Naive thymus-derived CD8-positive, alpha-beta T cell (primary cell): ENCODE measurements around the gene PTCD2. TPM values are rescaled to one million over a fixed set of nuclear protein-coding genes. Genes with fewer than 3 reads are reported as not detected.
"Not testable (repeated sequence)": the region's sequence is repeated elsewhere in the genome, so short reads cannot be mapped to it uniquely, and the experiment has no call there.

Experiments
- ATAC-seq, 2 donors: fragments of 150-1000 bp; cut with Tn5 transposase in 1 of 2; sonication (Bioruptor Pico), chemical (Tn5 transposase) in 1 of 2; 1 replicate in 1 of 2; 2 replicates in 1 of 2; pipeline ENCODE4 v1.10.0; 2021; ENCODE audit warnings: mild to moderate bottlenecking in 2 of 2, moderate library complexity in 2 of 2
- POLR2A ChIA-PET: fragments of 350-600 bp; sonication (Branson Sonifier 250); formaldehyde crosslinking; loops from one replicate; lab custom pipeline; 2021; ENCODE audit warnings: antibody characterized with exemption; lab: Charles Lee
- DNase-seq, 10 donors: peaks; one replicate each; pipeline versions ENCODE4 v3.0.0 to v3.0.0-alpha.2; 2020 to 2022
- H3K27ac Mint-ChIP-seq, 10 donors: one replicate each; pipeline ENCODE4 v1.8.0; 2020 to 2022; ENCODE audit warnings: mild to moderate bottlenecking in 10 of 10, mixed read lengths in 10 of 10, moderate library complexity in 4 of 10, inconsistent platforms in 1 of 10
- H3K27me3 Mint-ChIP-seq, 5 donors: one replicate each; pipeline ENCODE4 v1.8.0; 2021 to 2022; ENCODE audit warnings: mixed read lengths in 5 of 5
- H3K36me3 Mint-ChIP-seq, 3 donors: one replicate each; pipeline ENCODE4 v1.8.0; 2020 to 2022; ENCODE audit warnings: mixed read lengths in 3 of 3, mild to moderate bottlenecking in 2 of 3, inconsistent platforms in 1 of 3
- H3K4me1 Mint-ChIP-seq, 4 donors: one replicate each; pipeline ENCODE4 v1.8.0; 2021 to 2022; ENCODE audit warnings: mixed read lengths in 4 of 4
- H3K4me3 Mint-ChIP-seq, 10 donors: one replicate each; pipeline ENCODE4 v1.8.0; 2020 to 2022; ENCODE audit warnings: mild to moderate bottlenecking in 10 of 10, mixed read lengths in 10 of 10, moderate library complexity in 6 of 10, inconsistent platforms in 1 of 10
- H3K9me3 Mint-ChIP-seq, 9 donors: one replicate each; pipeline ENCODE4 v1.8.0; 2020 to 2022; ENCODE audit warnings: mixed read lengths in 9 of 9, mild to moderate bottlenecking in 3 of 9, inconsistent platforms in 1 of 9, moderate library complexity in 1 of 9
- polyA plus RNA-seq, 3 donors: library from polyadenylated mRNA; unstranded; fragments of 300-500 nt; fragmentation: Illumina TruSeq; gene quantifications; one replicate each; pipeline ENCODE4 v1.2.3, GENCODE V29; 2021
- total RNA-seq, 8 experiments: library from RNA in 2 of 8; stranded (reverse) in 2 of 8; gene quantifications; one replicate each; pipeline ENCODE4 v1.2.3 and lab custom pipeline; 2021 to 2026

The PTCD2 gene
- total and polyA plus RNA-seq, 5 experiments from 2014 or later, result 4.0 to 13.9 (median 6.1) TPM

GRCh38 chr5:72392326-72392733 is 72.2 kb downstream of the PTCD2 start:
- Mint-ChIP-seq H3K9me3 (no peaks in the 10 kb centered on the region), H3K36me3 (no peaks in the 10 kb centered on the region), H3K27me3 (peaks cover 0 to 17% (median 9%) of the 10 kb centered on the region in 5 donors), H3K27ac (no peak overlapping the region), H3K4me1 (no peaks in the 10 kb centered on the region), H3K4me3 (no peak overlapping the region)
- DNase-seq (no peak), ATAC-seq (no peak)
- POLR2A ChIA-PET, result no interaction called here

GRCh38 chr5:72393052-72393451 is 72.9 kb downstream of the PTCD2 start:
- DNase-seq (no peak), ATAC-seq (no peak)
- POLR2A ChIA-PET, result no interaction called here
- no peak overlapping the region for H3K4me3 Mint-ChIP-seq
- no peaks in the 10 kb centered on the region for H3K9me3 Mint-ChIP-seq
- peaks cover 0 to 17% (median 11%) of the 10 kb centered on the region in 5 donors for H3K27me3 Mint-ChIP-seq
- no peaks in the 10 kb centered on the region for H3K36me3 Mint-ChIP-seq
- H3K4me1 Mint-ChIP-seq, result no peaks in the 10 kb centered on the region
- H3K27ac Mint-ChIP-seq, result no peak overlapping the region

- no peak overlapping the region for H3K4me3 Mint-ChIP-seq
- peaks cover 0 to 3% (median 0%) of the 10 kb centered on the region in 4 donors for H3K4me1 Mint-ChIP-seq
- ATAC-seq (no peak), DNase-seq (no peak)
- H3K27me3 Mint-ChIP-seq, result peaks cover 3 to 25% (median 12%) of the 10 kb centered on the region in 5 donors
- POLR2A ChIA-PET, result no interaction called here
- peaks cover 0 to 10% (median 1%) of the 10 kb centered on the region in 9 donors for H3K9me3 Mint-ChIP-seq
- no peak overlapping the region for H3K27ac Mint-ChIP-seq
- H3K36me3 Mint-ChIP-seq, result peaks cover 0 to 9% (median 0%) of the 10 kb centered on the region in 3 donors
Measured at GRCh38 chr5:72394688-72395087, 74.5 kb downstream of the PTCD2 start.

- peaks cover 0 to 3% (median 0%) of the 10 kb centered on the region in 4 donors for H3K4me1 Mint-ChIP-seq
- POLR2A ChIA-PET, result no interaction called here
- DNase-seq (no peak), ATAC-seq (no peak)
- H3K36me3 Mint-ChIP-seq, result peaks cover 8 to 30% (median 12%) of the 10 kb centered on the region in 3 donors
- peaks cover 0 to 40% (median 18%) of the 10 kb centered on the region in 9 donors for H3K9me3 Mint-ChIP-seq
- no peak overlapping the region for H3K27ac Mint-ChIP-seq
- H3K27me3 Mint-ChIP-seq, result peaks cover 6 to 25% (median 14%) of the 10 kb centered on the region in 5 donors
- no peak overlapping the region for H3K4me3 Mint-ChIP-seq
Measured at GRCh38 chr5:72397836-72398235, 77.7 kb downstream of the PTCD2 start.

GRCh38 chr5:72400950-72401349 is 80.8 kb downstream of the PTCD2 start:
- peaks cover 0 to 3% (median 0%) of the 10 kb centered on the region in 4 donors for H3K4me1 Mint-ChIP-seq
- H3K27ac Mint-ChIP-seq, result no peak overlapping the region
- POLR2A ChIA-PET, result no interaction called here
- H3K9me3 Mint-ChIP-seq, result peaks cover 0 to 58% (median 20%) of the 10 kb centered on the region in 9 donors
- H3K4me3 Mint-ChIP-seq, result no peak overlapping the region
- DNase-seq, result no peak
- H3K27me3 Mint-ChIP-seq, result peaks cover 6 to 18% (median 11%) of the 10 kb centered on the region in 5 donors
- ATAC-seq, result no peak
- H3K36me3 Mint-ChIP-seq, result peaks cover 8 to 30% (median 18%) of the 10 kb centered on the region in 3 donors

- H3K4me3 Mint-ChIP-seq, result no peak overlapping the region
- H3K36me3 Mint-ChIP-seq, result peaks cover 8 to 30% (median 18%) of the 10 kb centered on the region in 3 donors
- ATAC-seq (no peak), DNase-seq (no peak)
- peaks cover 0 to 58% (median 20%) of the 10 kb centered on the region in 9 donors for H3K9me3 Mint-ChIP-seq
- peaks cover 9 to 23% (median 11%) of the 10 kb centered on the region in 5 donors for H3K27me3 Mint-ChIP-seq
- H3K4me1 Mint-ChIP-seq, result peaks cover 0 to 3% (median 0%) of the 10 kb centered on the region in 4 donors
- H3K27ac Mint-ChIP-seq, result no peak overlapping the region
- POLR2A ChIA-PET, result no interaction called here
Measured at GRCh38 chr5:72402381-72402890, 82.3 kb downstream of the PTCD2 start.

- POLR2A ChIA-PET, result no interaction called here
- Mint-ChIP-seq H3K36me3 (peaks cover 8 to 30% (median 18%) of the 10 kb centered on the region in 3 donors), H3K27ac (no peak overlapping the region), H3K4me1 (peaks cover 0 to 3% (median 0%) of the 10 kb centered on the region in 4 donors), H3K4me3 (no peak overlapping the region), H3K9me3 (peaks cover 0 to 58% (median 20%) of the 10 kb centered on the region in 9 donors), H3K27me3 (peaks cover 9 to 21% (median 13%) of the 10 kb centered on the region in 5 donors)
- DNase-seq, result no peak
- no peak for ATAC-seq
Measured at GRCh38 chr5:72402959-72403628, 82.9 kb downstream of the PTCD2 start.

GRCh38 chr5:72404771-72405170 is 84.6 kb downstream of the PTCD2 start:
- Mint-ChIP-seq H3K27me3 (peaks cover 3 to 13% (median 10%) of the 10 kb centered on the region in 5 donors), H3K9me3 (peaks cover 0 to 47% (median 20%) of the 10 kb centered on the region in 9 donors), H3K36me3 (peaks cover 8 to 21% (median 18%) of the 10 kb centered on the region in 3 donors)
- H3K4me3 Mint-ChIP-seq, DNase-seq, H3K4me1 Mint-ChIP-seq, ATAC-seq, POLR2A ChIA-PET, H3K27ac Mint-ChIP-seq: not testable (repeated sequence)

- H3K4me3 Mint-ChIP-seq, result no peak overlapping the region
- H3K27me3 Mint-ChIP-seq, result peaks cover 3 to 13% (median 9%) of the 10 kb centered on the region in 5 donors
- H3K4me1 Mint-ChIP-seq, result no peaks in the 10 kb centered on the region
- ATAC-seq, result no peak
- H3K27ac Mint-ChIP-seq, result no peak overlapping the region
- H3K9me3 Mint-ChIP-seq, result peaks cover 0 to 24% (median 7%) of the 10 kb centered on the region in 9 donors
- no peak for DNase-seq
- H3K36me3 Mint-ChIP-seq, result peaks cover 2 to 8% (median 4%) of the 10 kb centered on the region in 3 donors
- POLR2A ChIA-PET, result no interaction called here
Measured at GRCh38 chr5:72407078-72407477, 86.9 kb downstream of the PTCD2 start.

- DNase-seq (no peak), ATAC-seq (no peak)
- Mint-ChIP-seq H3K9me3 (peaks cover 0 to 20% (median 4%) of the 10 kb centered on the region in 9 donors), H3K27me3 (peaks cover 3 to 10% (median 7%) of the 10 kb centered on the region in 5 donors), H3K4me3 (no peak overlapping the region), H3K36me3 (peaks cover 0 to 5% (median 0%) of the 10 kb centered on the region in 3 donors), H3K27ac (no peak overlapping the region), H3K4me1 (no peaks in the 10 kb centered on the region)
- POLR2A ChIA-PET, result no interaction called here
Measured at GRCh38 chr5:72407541-72407940, 87.4 kb downstream of the PTCD2 start.

- ATAC-seq, result no peak
- POLR2A ChIA-PET, result no interaction called here
- Mint-ChIP-seq H3K36me3 (peaks cover 0 to 5% (median 0%) of the 10 kb centered on the region in 3 donors), H3K27me3 (peaks cover 3 to 10% (median 7%) of the 10 kb centered on the region in 5 donors), H3K9me3 (peaks cover 0 to 15% (median 2%) of the 10 kb centered on the region in 9 donors), H3K4me3 (no peak overlapping the region), H3K4me1 (no peaks in the 10 kb centered on the region), H3K27ac (no peak overlapping the region)
- DNase-seq, result no peak
Measured at GRCh38 chr5:72408127-72408526, 88.0 kb downstream of the PTCD2 start.

- no peak overlapping the region for H3K27ac Mint-ChIP-seq
- H3K4me1 Mint-ChIP-seq, result no peaks in the 10 kb centered on the region
- POLR2A ChIA-PET, result no interaction called here
- peaks cover 0 to 3% (median 0%) of the 10 kb centered on the region in 3 donors for H3K36me3 Mint-ChIP-seq
- peaks cover 3 to 10% (median 6%) of the 10 kb centered on the region in 5 donors for H3K27me3 Mint-ChIP-seq
- ATAC-seq, result no peak
- no peak for DNase-seq
- H3K4me3 Mint-ChIP-seq, result no peak overlapping the region
- H3K9me3 Mint-ChIP-seq, result peaks cover 0 to 10% (median 0%) of the 10 kb centered on the region in 9 donors
Measured at GRCh38 chr5:72408603-72409002, 88.4 kb downstream of the PTCD2 start.

GRCh38 chr5:72410688-72411295 is 90.6 kb downstream of the PTCD2 start:
- peaks cover 0 to 10% (median 6%) of the 10 kb centered on the region in 5 donors for H3K27me3 Mint-ChIP-seq
- DNase-seq (no peak), ATAC-seq (no peak)
- no peaks in the 10 kb centered on the region for H3K9me3 Mint-ChIP-seq
- H3K4me1 Mint-ChIP-seq, result no peaks in the 10 kb centered on the region
- H3K36me3 Mint-ChIP-seq, result no peaks in the 10 kb centered on the region
- no peak overlapping the region for H3K4me3 Mint-ChIP-seq
- no peak overlapping the region for H3K27ac Mint-ChIP-seq
- POLR2A ChIA-PET, result no interaction called here
